HCT116 (cell line): ENCODE data around the gene IL6ST. TPM values are rescaled to one million over a fixed set of nuclear protein-coding genes. Genes with fewer than 3 reads are reported as not detected.

ENCODE experiments used
- ATAC-seq: fragments of 200-7000 bp; cut with Tn5 transposase; 2 replicates; pipeline ENCODE4 v1.9.1; 2020; ENCODE audit warnings: mild to moderate bottlenecking, moderate library complexity
- BruUV-seq: library from RNA; stranded (reverse); fragments of 400-500 nt; replicated peaks from 2 replicates; lab custom pipeline; 2021; lab: Mats Ljungman, UMichigan
- CTCF ChIA-PET: fragments of 300-600 bp; sonication (Branson Sonifier 250); formaldehyde crosslinking; loops from one replicate; lab custom pipeline; 2021; ENCODE audit warnings: antibody characterized with exemption; lab: Charles Lee
- POLR2A ChIA-PET: fragments of 300-600, 350-600 bp; sonication (Branson Sonifier 250); formaldehyde crosslinking; loops from one replicate; lab custom pipeline; 2021; ENCODE audit warnings: antibody characterized with exemption; lab: Charles Lee
- RAD21 ChIA-PET, 2 experiments: fragments of 300-600 bp; sonication (Branson Sonifier 250); formaldehyde crosslinking; loops; one replicate each; lab custom pipeline; 2023; ENCODE audit warnings: low total read pairs in 2 of 2; ENCODE audit not compliant: uncharacterized antibody in 2 of 2, unreplicated experiment in 2 of 2, low non-redundant PET in 1 of 2; lab: Charles Lee
- DNase-seq: peaks from one replicate; pipeline ENCODE4 v3.0.0-alpha.2; 2010; ENCODE audit warnings: low read depth, low spot score
- H2AFZ ChIP-seq: fragments of 200-600 bp; shearing (Covaris generic), sonication (generic); 2 replicates; pipeline ENCODE4 v1.6.1; 2017; ENCODE audit warnings: low read depth, mixed run types, mixed read lengths, antibody characterized with exemption, low read length; ENCODE audit not compliant: poor library complexity, severe bottlenecking
- H3K27ac ChIP-seq: 2 replicates; pipeline ENCODE4 v1.5.1; 2012; ENCODE audit warnings: low read depth, low read length
- H3K27me3 ChIP-seq: fragments of 200-600 bp; sonication (generic); 2 replicates; pipeline ENCODE4 v1.6.1; 2016; ENCODE audit warnings: mixed run types, low read length, mixed read lengths; ENCODE audit not compliant: insufficient read depth
- H3K36me3 ChIP-seq, 2 experiments: fragments of 200-500 bp in 1 of 2; fragments of 200-600 bp in 1 of 2; sonication (Bioruptor generic) in 1 of 2; sonication (generic) in 1 of 2; 2 replicates each; pipeline versions ENCODE4 v1.5.1 to v1.6.1; 2014 to 2016; ENCODE audit warnings: low read length in 2 of 2, inconsistent platforms in 1 of 2, mixed read lengths in 1 of 2, mixed run types in 1 of 2; ENCODE audit not compliant: insufficient read depth in 2 of 2, control insufficient read depth in 1 of 2
- H3K4me1 ChIP-seq, 2 experiments: fragments of 200-600 bp in 1 of 2; sonication (generic) in 1 of 2; 2 replicates each; pipeline versions ENCODE4 v1.5.1 to v1.6.1; 2012 to 2017; ENCODE audit warnings: low read length in 2 of 2, inconsistent platforms in 1 of 2, mild to moderate bottlenecking in 1 of 2, mixed read lengths in 1 of 2, mixed run types in 1 of 2, moderate library complexity in 1 of 2; ENCODE audit not compliant: insufficient read depth in 2 of 2, control insufficient read depth in 1 of 2
- H3K4me2 ChIP-seq: fragments of 200-600 bp; sonication (generic); 2 replicates; pipeline ENCODE4 v1.6.1; 2017; ENCODE audit warnings: mixed run types, low read length, mixed read lengths
- H3K4me3 ChIP-seq, 2 experiments: fragments of 200-600 bp in 1 of 2; sonication (generic) in 1 of 2; replicated peaks in 1 of 2; 2 replicates each; pipeline ENCODE4 v1.5.1; 2011 to 2016; ENCODE audit warnings: low read length in 2 of 2, control low read depth in 1 of 2, low read depth in 1 of 2, mild to moderate bottlenecking in 1 of 2, mixed read lengths in 1 of 2, mixed run types in 1 of 2
- H3K79me2 ChIP-seq: fragments of 200-600 bp; sonication (generic); 2 replicates; pipeline ENCODE4 v1.6.1; 2017; ENCODE audit warnings: mild to moderate bottlenecking, mixed run types, low read length, moderate library complexity, mixed read lengths; ENCODE audit not compliant: insufficient read depth
- H3K9ac ChIP-seq: fragments of 200-600 bp; sonication (generic); 2 replicates; pipeline ENCODE4 v1.6.1; 2016; ENCODE audit warnings: low read length, mixed read lengths
- H3K9me2 ChIP-seq: fragments of 200-600 bp; sonication (generic), shearing (Covaris generic); 2 replicates; pipeline ENCODE4 v1.6.1; 2017; ENCODE audit warnings: mixed run types, mild to moderate bottlenecking, moderate library complexity; ENCODE audit not compliant: insufficient read depth
- H3K9me3 ChIP-seq, 2 experiments: fragments of 200-500 bp in 1 of 2; fragments of 200-600 bp in 1 of 2; sonication (Bioruptor generic) in 1 of 2; sonication (generic) in 1 of 2; 2 replicates each; pipeline ENCODE4 v1.6.1; 2014 to 2017; ENCODE audit warnings: low read length in 2 of 2, mixed read lengths in 2 of 2, inconsistent platforms in 1 of 2, low read depth in 1 of 2, mild to moderate bottlenecking in 1 of 2, mixed run types in 1 of 2, moderate library complexity in 1 of 2; ENCODE audit not compliant: control insufficient read depth in 1 of 2, insufficient read depth in 1 of 2
- H4K20me1 ChIP-seq: fragments of 200-600 bp; sonication (generic), shearing (Covaris generic); 2 replicates; pipeline ENCODE4 v1.6.1; 2017; ENCODE audit warnings: mixed run types, mild to moderate bottlenecking, moderate library complexity; ENCODE audit not compliant: insufficient read depth
- CBX3 ChIP-seq: IDR thresholded peaks from 2 replicates; pipeline ENCODE4 v1.6.1; 2012; ENCODE audit warnings: low read depth
- CTCF ChIP-seq, 3 experiments: fragments of 200-600 bp in 1 of 3; sonication (generic) in 1 of 3; IDR thresholded peaks in 2 of 3; conservative IDR thresholded peaks in 1 of 3; 2 replicates each; pipeline ENCODE4 v1.5.1; 2012 to 2017; ENCODE audit warnings: low read depth in 2 of 3, low read length in 2 of 3, antibody characterized with exemption in 1 of 3, borderline replicate concordance in 1 of 3, control low read depth in 1 of 3, mild to moderate bottlenecking in 1 of 3, mixed read lengths in 1 of 3, mixed run types in 1 of 3, moderate library complexity in 1 of 3; ENCODE audit not compliant: insufficient read depth in 1 of 3
- EGR1 ChIP-seq: IDR thresholded peaks from 2 replicates; pipeline ENCODE4 v1.6.1; 2012; ENCODE audit warnings: low read depth
- ELF1 ChIP-seq: IDR thresholded peaks from 2 replicates; pipeline ENCODE4 v1.6.1; 2012; ENCODE audit warnings: low read depth, borderline replicate concordance
- EZH2 ChIP-seq: fragments of 200-600 bp; sonication (generic); IDR thresholded peaks from 2 replicates; pipeline ENCODE4 v1.6.1; 2017; ENCODE audit warnings: antibody characterized with exemption, mixed run types
- EZH2phosphoT487 ChIP-seq: fragments of 200-600 bp; IDR thresholded peaks from 2 replicates; pipeline ENCODE4 v1.6.1; 2018; ENCODE audit warnings: antibody characterized with exemption, borderline replicate concordance
- FOSL1 ChIP-seq: IDR thresholded peaks from 2 replicates; pipeline ENCODE4 v1.6.1; 2012; ENCODE audit warnings: low read depth
- JUND ChIP-seq: IDR thresholded peaks from 2 replicates; pipeline ENCODE4 v1.6.1; 2012
- POLR2A ChIP-seq: IDR thresholded peaks from 2 replicates; pipeline ENCODE4 v1.7.0; 2011; ENCODE audit warnings: borderline replicate concordance; ENCODE audit not compliant: insufficient read depth, insufficient read length; ENCODE audit errors: extremely low read depth
- RAD21 ChIP-seq: IDR thresholded peaks from 2 replicates; pipeline ENCODE4 v1.6.1; 2012; ENCODE audit warnings: low read depth, mild to moderate bottlenecking
- SIN3A ChIP-seq: IDR thresholded peaks from 2 replicates; pipeline ENCODE4 v1.6.1; 2012; ENCODE audit warnings: low read depth
- SP1 ChIP-seq: IDR thresholded peaks from 2 replicates; pipeline ENCODE4 v1.6.1; 2012; ENCODE audit warnings: low read depth
- SRF ChIP-seq: IDR thresholded peaks from 2 replicates; pipeline ENCODE4 v1.6.1; 2012; ENCODE audit warnings: low read depth
- TCF7L2 ChIP-seq: IDR thresholded peaks from 2 replicates; pipeline ENCODE4 v1.7.0; 2011; ENCODE audit warnings: borderline replicate concordance, inconsistent platforms; ENCODE audit not compliant: insufficient read depth, insufficient read length; ENCODE audit errors: extremely low read depth
- YY1 ChIP-seq: IDR thresholded peaks from 2 replicates; pipeline ENCODE4 v1.6.1; 2011; ENCODE audit warnings: low read length, low read depth, moderate library complexity, mild to moderate bottlenecking; ENCODE audit not compliant: insufficient replicate concordance; ENCODE audit errors: extremely low read depth
- ZBTB33 ChIP-seq: IDR thresholded peaks from 2 replicates; pipeline ENCODE4 v1.6.1; 2011; ENCODE audit warnings: mild to moderate bottlenecking, low read length, moderate library complexity; ENCODE audit not compliant: insufficient replicate concordance; ENCODE audit errors: extremely low read depth
- ZFX ChIP-seq: fragments of 450-650 bp; IDR thresholded peaks from 2 replicates; pipeline ENCODE4 v1.6.1; 2017
- ZNF274 ChIP-seq: fragments of 200-500 bp; sonication (Bioruptor generic); IDR thresholded peaks from 2 replicates; pipeline ENCODE4 v1.6.1; 2014; ENCODE audit warnings: mild to moderate bottlenecking, low read depth, low read length, inconsistent platforms
- intact Hi-C: fragments of 100-400 bp; cut with micrococcal nuclease; formaldehyde crosslinking; loops from 2 replicates; pipeline ENCODE4 v1.10.0; 2022
- total RNA-seq: library from RNA; stranded (reverse); gene quantifications from one replicate; pipeline ENCODE4 v1.2.1, GENCODE V29; 2021; ENCODE audit not compliant: unreplicated experiment
- TF ChIP-seq, protein P1 (sequence below): IDR thresholded peaks from 2 replicates; pipeline ENCODE4 v1.6.1; 2012
- TF ChIP-seq, protein P2 (sequence below): IDR thresholded peaks from 2 replicates; pipeline ENCODE4 v1.6.1; 2012

Gene IL6ST
- total RNA-seq, 1 experiment from 2014 or later = 26.5 TPM

DNA sequence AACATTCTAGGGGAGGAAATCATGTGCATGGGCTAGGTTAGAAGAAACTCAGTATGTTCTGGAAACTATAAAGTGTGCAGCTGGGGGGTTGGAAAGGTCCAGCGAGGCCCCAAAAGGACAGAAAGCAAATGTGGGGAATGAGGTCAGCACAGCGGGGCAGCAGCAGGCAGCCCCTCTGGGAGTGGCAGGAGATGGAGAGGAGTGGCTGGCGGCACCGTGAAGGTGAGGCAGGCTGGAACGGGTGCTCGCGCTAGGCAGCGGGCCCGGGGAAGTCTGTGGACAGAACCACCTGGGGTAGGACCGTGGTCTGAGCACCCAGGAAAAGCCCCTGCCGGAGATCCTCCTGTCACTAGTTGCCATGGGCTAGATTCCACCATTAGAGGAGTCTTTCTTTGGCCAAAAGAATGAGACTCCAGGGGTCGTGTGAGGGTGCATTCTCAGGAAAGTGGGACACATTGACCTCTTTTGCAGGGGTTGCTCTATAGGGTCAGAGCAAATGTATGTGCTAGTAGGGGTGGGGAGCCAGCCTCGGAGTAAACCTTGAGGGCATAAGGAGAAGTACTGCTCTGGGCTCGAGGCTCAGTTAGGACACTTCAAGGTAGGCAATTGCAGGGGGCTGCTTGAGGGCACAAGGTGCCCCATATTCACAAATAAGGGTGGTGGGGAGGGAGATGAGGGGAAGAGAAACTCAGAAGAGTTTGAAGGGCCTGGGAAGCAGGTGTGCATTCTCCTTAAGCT, 61.2 kb downstream of the IL6ST start:
- H3K4me2 ChIP-seq = no peak overlapping the region
- no peak overlapping the region for H3K4me3 ChIP-seq
- no peaks in the 10 kb centered on the region for H3K36me3 ChIP-seq
- ChIA-PET RAD21 (no interaction called here), CTCF (interaction anchor here (4.9 kb wide), 1 partner anchor 267 kb away, joined by 102 read pairs; no protein-coding TSS in a partner anchor), POLR2A (no interaction called here)
- H3K9me3 ChIP-seq = no peaks in the 10 kb centered on the region
- no peaks in the 10 kb centered on the region for H3K27me3 ChIP-seq
- ATAC-seq (no peak), DNase-seq (no peak)
- intact Hi-C loops = no loop called here
- H3K4me1 ChIP-seq = no peaks in the 10 kb centered on the region
- no peaks in the 10 kb centered on the region for H3K9me2 ChIP-seq
- TF ChIP-seq, protein P1, sequence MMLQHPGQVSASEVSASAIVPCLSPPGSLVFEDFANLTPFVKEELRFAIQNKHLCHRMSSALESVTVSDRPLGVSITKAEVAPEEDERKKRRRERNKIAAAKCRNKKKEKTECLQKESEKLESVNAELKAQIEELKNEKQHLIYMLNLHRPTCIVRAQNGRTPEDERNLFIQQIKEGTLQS = no peak
- TF ChIP-seq ZBTB33 (no peak), EZH2phosphoT487 (no peak), CBX3 (no peak), EZH2 (no peak), ELF1 (no peak), SIN3A (no peak), TCF7L2 (no peak), FOSL1 (no peak), SP1 (no peak), EGR1 (no peak), ZFX (no peak), JUND (no peak), YY1 (no peak), ZNF274 (no peak), CTCF (IDR thresholded peaks at IDR 0.05 in 2 of 3, conservative IDR thresholded peaks at IDR 0.05 in 1 of 3; ENCODE audit: borderline replicate concordance in 1 of 3, insufficient read depth in 1 of 3, low read depth in 2 of 3, low read length in 2 of 3) (no peak), RAD21 (no peak), POLR2A (no peak), SRF (no peak)
- TF ChIP-seq, protein P2, sequence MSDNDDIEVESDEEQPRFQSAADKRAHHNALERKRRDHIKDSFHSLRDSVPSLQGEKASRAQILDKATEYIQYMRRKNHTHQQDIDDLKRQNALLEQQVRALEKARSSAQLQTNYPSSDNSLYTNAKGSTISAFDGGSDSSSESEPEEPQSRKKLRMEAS = no peak
- H4K20me1 ChIP-seq = no peaks in the 10 kb centered on the region
- BruUV-seq = no TSS peak
- H3K9ac ChIP-seq = no peak overlapping the region
- no peaks in the 10 kb centered on the region for H3K79me2 ChIP-seq
- no peak overlapping the region for H2AFZ ChIP-seq
- H3K27ac ChIP-seq = no peak overlapping the region
